Activated naive CD8-positive, alpha-beta T cell treated with anti-CD3 and anti-CD28 coated beads, Interleukin-2, amount 10 ng/mL, durations not matched to agents 7 days and 5 days (primary cell): ENCODE measurements around the gene IKZF3. TPM values are rescaled to one million over a fixed set of nuclear protein-coding genes. Genes with fewer than 3 reads are reported as not detected.
A peak's percentile ranks its signal among the peaks of the same experiment; 100 is the strongest.

ENCODE experiments used
- ATAC-seq: fragments of 150-1000 bp; cut with Tn5 transposase; one replicate; pipeline ENCODE4 v1.10.0; 2021; ENCODE audit warnings: low read depth, moderate library complexity
- POLR2A ChIA-PET: fragments of 350-600 bp; sonication (Branson Sonifier 250); formaldehyde crosslinking; loops from one replicate; lab custom pipeline; 2021; ENCODE audit warnings: antibody characterized with exemption; lab: Charles Lee
- DNase-seq: peaks from one replicate; pipeline ENCODE4 v3.0.0; 2021
- H3K27ac Mint-ChIP-seq: one replicate; pipeline ENCODE4 v1.8.0; 2022; ENCODE audit warnings: mild to moderate bottlenecking, mixed read lengths
- H3K27me3 Mint-ChIP-seq: one replicate; pipeline ENCODE4 v1.8.0; 2022; ENCODE audit warnings: mild to moderate bottlenecking, moderate library complexity, mixed read lengths
- H3K36me3 Mint-ChIP-seq: one replicate; pipeline ENCODE4 v1.8.0; 2021; ENCODE audit warnings: mild to moderate bottlenecking, mixed read lengths
- H3K4me1 Mint-ChIP-seq: one replicate; pipeline ENCODE4 v1.8.0; 2021; ENCODE audit warnings: mixed read lengths
- H3K4me3 Mint-ChIP-seq: one replicate; pipeline ENCODE4 v1.8.0; 2022; ENCODE audit warnings: mild to moderate bottlenecking, moderate library complexity, mixed read lengths
- H3K9me3 Mint-ChIP-seq: one replicate; pipeline ENCODE4 v1.8.0; 2021; ENCODE audit warnings: mixed read lengths
- total RNA-seq, 2 experiments: library from RNA; stranded (reverse); gene quantifications; one replicate each; pipeline ENCODE4 v1.2.3, GENCODE V29; 2021

Gene IKZF3
- total RNA-seq, 2 experiments from 2014 or later = 78.5 to 83.5 TPM

- H3K4me1 Mint-ChIP-seq = peaks cover 50% of the 10 kb centered on the region
- no peaks in the 10 kb centered on the region for H3K9me3 Mint-ChIP-seq
- peaks cover 6% of the 10 kb centered on the region for H3K36me3 Mint-ChIP-seq
- POLR2A ChIA-PET = interaction anchor here (0.5 to 0.8 kb wide), 3 partner anchors 11 to 35 kb away, joined by 3 to 5 read pairs (median 3); no protein-coding TSS in a partner anchor
- peak overlapping the region; percentile 77 for H3K27ac Mint-ChIP-seq
- DNase-seq = no peak
- peak; percentile 53 for ATAC-seq
- H3K4me3 Mint-ChIP-seq = peak overlapping the region; percentile 53
- H3K27me3 Mint-ChIP-seq = no peaks in the 10 kb centered on the region
These were observed 15.5 kb downstream of the IKZF3 start for GRCh38 chr17:39848600-39848999.

DNA sequence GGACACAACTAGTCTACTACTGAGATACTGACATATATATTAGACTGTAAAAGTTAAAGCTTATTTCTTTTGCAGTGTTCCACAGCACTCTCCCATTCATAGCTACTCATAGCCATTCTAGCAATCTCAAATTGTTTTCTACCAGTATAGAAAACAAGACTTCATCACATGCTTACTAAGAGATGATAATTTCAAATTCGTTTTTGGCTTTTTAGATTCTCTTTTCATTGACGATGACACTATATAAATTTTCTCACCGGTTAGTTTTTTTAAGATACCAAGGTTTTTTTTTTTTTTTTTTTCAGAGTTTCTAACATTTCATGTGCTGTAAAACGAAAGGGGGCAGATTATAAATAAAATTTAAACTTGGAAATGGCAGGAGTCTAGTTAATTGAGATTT lies 17.9 kb downstream of the IKZF3 start:
- Mint-ChIP-seq H3K4me1 (peaks cover 49% of the 10 kb centered on the region), H3K27ac (peak overlapping the region; percentile 5), H3K4me3 (no peak overlapping the region), H3K9me3 (no peaks in the 10 kb centered on the region), H3K27me3 (no peaks in the 10 kb centered on the region), H3K36me3 (peaks cover 5% of the 10 kb centered on the region)
- POLR2A ChIA-PET = interaction anchor here (0.6 to 1.0 kb wide), 3 partner anchors 45 to 250 kb away, joined by 3 to 6 read pairs (median 5); no protein-coding TSS in a partner anchor
- ATAC-seq = no peak
- DNase-seq = no peak

DNA sequence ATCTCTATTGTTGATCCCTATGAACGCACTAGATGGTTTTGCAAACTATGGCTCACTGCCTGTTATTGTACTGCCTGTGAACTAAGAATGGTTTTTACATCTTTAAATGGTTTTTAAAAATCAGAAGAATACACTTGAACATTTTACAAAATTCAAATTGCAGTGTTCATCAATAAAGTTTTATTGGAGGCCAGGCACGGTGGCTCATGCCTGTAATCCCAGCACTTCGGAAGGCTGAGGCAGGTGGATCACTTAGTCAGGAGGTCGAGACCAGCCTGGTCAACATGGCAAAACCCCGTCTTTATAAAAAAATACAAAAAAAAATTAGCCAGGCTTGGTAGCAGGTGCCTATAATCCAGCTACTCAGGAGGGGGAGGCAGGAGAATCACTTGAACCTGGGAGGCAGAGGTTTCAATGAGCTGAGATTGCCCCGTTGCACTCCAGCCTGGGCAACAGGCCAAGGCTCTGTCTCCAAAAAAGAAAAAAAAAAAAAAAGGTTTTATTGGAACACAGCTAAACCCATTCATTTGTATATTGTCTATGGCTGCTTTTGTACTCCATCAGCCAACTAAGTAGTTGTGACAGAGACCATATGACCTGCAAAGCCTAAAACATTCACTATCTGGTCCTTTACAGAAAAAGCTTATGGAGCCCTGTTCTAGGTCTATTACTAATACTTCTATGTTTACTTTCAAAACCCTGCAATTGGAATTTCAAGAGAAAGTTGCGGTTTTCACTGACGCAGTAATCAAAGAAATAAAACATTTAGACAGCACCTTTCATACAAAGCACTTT lies 18.9 kb downstream of the IKZF3 start:
- Mint-ChIP-seq H3K27ac (no peak overlapping the region), H3K4me1 (peaks cover 50% of the 10 kb centered on the region)
- no peak for ATAC-seq

DNA sequence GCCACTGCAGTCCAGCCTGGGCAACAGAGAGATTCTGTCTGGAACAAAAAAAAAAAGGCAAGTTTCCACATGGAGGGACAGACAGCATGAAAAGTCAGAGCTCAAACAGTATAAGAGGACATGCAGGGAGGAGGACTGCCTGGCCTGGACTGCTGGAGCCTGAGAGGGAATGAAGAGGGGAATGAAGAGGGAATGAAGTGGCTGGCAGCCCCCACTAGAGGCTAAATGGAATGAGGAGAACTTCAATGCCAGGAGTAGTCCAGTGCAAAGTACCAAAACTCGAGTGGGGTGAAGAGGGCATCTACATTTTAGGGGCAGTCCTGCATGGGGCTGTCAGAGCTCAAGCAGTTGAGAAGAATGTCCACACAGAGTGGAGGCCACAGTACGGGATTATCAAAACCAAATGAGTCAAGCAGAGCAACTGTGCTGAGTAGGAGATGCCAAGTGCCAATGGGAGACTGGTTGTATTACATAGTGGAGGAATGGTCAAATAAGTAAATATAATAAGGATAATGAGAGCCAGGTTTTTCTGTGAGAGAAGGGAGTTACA lies 22.9 kb downstream of the IKZF3 start:
- Mint-ChIP-seq H3K36me3 (peaks cover 39% of the 10 kb centered on the region), H3K4me1 (peaks cover 29% of the 10 kb centered on the region), H3K4me3 (no peak overlapping the region), H3K9me3 (peaks cover 14% of the 10 kb centered on the region), H3K27me3 (no peaks in the 10 kb centered on the region), H3K27ac (no peak overlapping the region)
- DNase-seq (no peak), ATAC-seq (no peak)
- POLR2A ChIA-PET = no interaction called here

More for the DNA sequence above, 18.9 kb downstream of the IKZF3 start:
- H3K36me3 Mint-ChIP-seq = peaks cover 9% of the 10 kb centered on the region
- H3K9me3 Mint-ChIP-seq = peaks cover 1% of the 10 kb centered on the region
- no peak overlapping the region for H3K4me3 Mint-ChIP-seq
- no peaks in the 10 kb centered on the region for H3K27me3 Mint-ChIP-seq
- no peak for DNase-seq
- POLR2A ChIA-PET = no interaction called here

- DNase-seq (no peak), ATAC-seq (no peak)
- Mint-ChIP-seq H3K4me3 (no peak overlapping the region), H3K9me3 (peaks cover 22% of the 10 kb centered on the region), H3K27ac (no peak overlapping the region), H3K36me3 (peaks cover 56% of the 10 kb centered on the region), H3K4me1 (peaks cover 19% of the 10 kb centered on the region), H3K27me3 (no peaks in the 10 kb centered on the region)
- POLR2A ChIA-PET = no interaction called here
These were observed 25.3 kb downstream of the IKZF3 start for GRCh38 chr17:39838784-39839183.

DNA sequence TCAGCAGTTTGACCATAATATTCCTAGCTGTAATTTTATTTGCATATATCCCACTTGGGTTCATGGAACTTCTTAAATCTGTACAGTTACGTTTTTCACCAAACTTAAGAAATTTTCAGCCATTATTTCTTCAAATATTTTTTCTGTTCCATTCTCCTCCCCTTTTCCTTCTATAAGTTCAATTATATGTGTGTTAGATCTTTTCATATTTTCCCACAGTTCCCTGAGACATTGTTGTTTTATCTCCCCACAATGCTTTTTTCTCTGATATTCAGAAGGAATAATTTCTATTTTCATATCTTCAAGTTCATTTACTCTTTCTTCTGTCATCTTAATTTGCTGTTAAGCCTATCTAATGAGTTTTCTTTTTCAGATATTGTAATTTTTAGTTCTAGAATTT lies 26.1 kb downstream of the IKZF3 start:
- Mint-ChIP-seq H3K27me3 (no peaks in the 10 kb centered on the region), H3K9me3 (peaks cover 24% of the 10 kb centered on the region), H3K27ac (no peak overlapping the region), H3K36me3 (peaks cover 58% of the 10 kb centered on the region), H3K4me1 (peaks cover 16% of the 10 kb centered on the region), H3K4me3 (no peak overlapping the region)
- DNase-seq (no peak), ATAC-seq (no peak)
- POLR2A ChIA-PET = no interaction called here

DNA sequence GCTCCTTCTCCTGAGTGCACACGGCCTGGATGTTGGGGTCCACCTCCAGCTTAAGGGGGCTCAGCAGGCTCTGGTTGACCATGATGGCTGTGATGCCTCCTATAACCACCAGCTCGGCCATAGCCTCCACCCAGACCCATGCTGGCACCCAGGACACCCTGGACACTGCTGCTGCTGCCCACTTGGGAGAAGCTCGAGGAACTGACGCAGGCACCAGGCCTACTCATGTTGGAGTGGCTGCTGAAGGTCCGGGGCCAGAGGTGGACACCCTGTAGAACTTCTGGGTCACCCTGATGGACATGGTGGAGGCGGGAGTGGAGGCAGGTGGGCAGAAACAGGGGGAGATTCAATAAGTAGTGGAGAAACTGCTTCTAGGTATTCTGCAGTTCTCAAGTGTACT lies 28.0 kb downstream of the IKZF3 start:
- POLR2A ChIA-PET = no interaction called here

DNA sequence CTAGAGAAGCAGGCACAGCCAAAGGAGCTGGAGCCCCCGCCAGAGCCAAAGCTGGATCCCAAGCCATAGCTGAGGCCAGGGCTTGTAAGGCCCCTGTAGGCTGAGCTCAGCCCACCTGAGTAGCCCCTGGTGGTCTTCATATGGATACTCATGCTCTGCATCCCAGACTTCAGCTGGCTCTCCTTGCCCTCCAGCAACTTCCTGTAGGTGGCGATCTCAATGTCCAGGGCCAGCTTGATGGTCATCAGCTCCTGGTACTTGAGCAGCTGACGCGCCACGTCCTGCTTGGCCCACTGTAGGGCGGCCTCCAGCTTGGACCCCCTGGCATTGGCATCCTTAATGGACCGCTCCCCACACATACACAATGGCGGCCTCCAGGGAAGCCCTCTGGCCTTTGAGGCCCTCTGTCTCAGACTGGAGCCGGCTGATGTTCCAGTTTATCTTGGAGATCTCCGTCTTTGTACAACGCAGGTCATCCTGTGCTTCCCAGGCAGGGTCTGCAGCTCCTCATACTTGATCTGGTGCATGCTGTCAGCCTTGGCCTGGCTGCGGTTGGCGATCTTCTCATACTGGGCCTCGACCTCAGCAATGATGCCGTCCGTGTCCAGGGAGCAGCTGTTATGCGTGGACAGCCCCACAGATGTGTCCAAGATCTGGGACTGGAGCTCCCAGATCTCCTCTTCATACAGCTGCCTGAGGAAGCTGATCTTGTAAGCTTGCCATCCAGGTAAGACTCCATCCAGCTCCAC lies 28.9 kb downstream of the IKZF3 start:
- H3K9me3 Mint-ChIP-seq = peaks cover 23% of the 10 kb centered on the region
- H3K4me1 Mint-ChIP-seq = peaks cover 6% of the 10 kb centered on the region
- H3K4me3 Mint-ChIP-seq = no peak overlapping the region
- no peaks in the 10 kb centered on the region for H3K27me3 Mint-ChIP-seq
- POLR2A ChIA-PET = no interaction called here
- no peak for ATAC-seq
- no peak for DNase-seq
- peaks cover 52% of the 10 kb centered on the region for H3K36me3 Mint-ChIP-seq
- no peak overlapping the region for H3K27ac Mint-ChIP-seq

More for the DNA sequence above, 28.0 kb downstream of the IKZF3 start:
- peaks cover 24% of the 10 kb centered on the region for H3K9me3 Mint-ChIP-seq
- no peak overlapping the region for H3K4me3 Mint-ChIP-seq
- H3K27ac Mint-ChIP-seq = no peak overlapping the region
- DNase-seq (no peak), ATAC-seq (no peak)
- H3K4me1 Mint-ChIP-seq = peaks cover 8% of the 10 kb centered on the region
- no peaks in the 10 kb centered on the region for H3K27me3 Mint-ChIP-seq
- peaks cover 58% of the 10 kb centered on the region for H3K36me3 Mint-ChIP-seq

GRCh38 chr17:39834017-39834416 lies 30.1 kb downstream of the IKZF3 start:
- no peak overlapping the region for H3K4me3 Mint-ChIP-seq
- peaks cover 18% of the 10 kb centered on the region for H3K9me3 Mint-ChIP-seq
- H3K4me1 Mint-ChIP-seq = peaks cover 5% of the 10 kb centered on the region
- ATAC-seq (no peak), DNase-seq (no peak)
- H3K36me3 Mint-ChIP-seq = peaks cover 40% of the 10 kb centered on the region
- H3K27ac Mint-ChIP-seq = no peak overlapping the region
- POLR2A ChIA-PET = no interaction called here
- no peaks in the 10 kb centered on the region for H3K27me3 Mint-ChIP-seq

- peaks cover 10% of the 10 kb centered on the region for H3K9me3 Mint-ChIP-seq
- H3K36me3 Mint-ChIP-seq = peaks cover 42% of the 10 kb centered on the region
- POLR2A ChIA-PET = no interaction called here
- H3K4me3 Mint-ChIP-seq = no peak overlapping the region
- ATAC-seq (no peak), DNase-seq (no peak)
- peaks cover 10% of the 10 kb centered on the region for H3K4me1 Mint-ChIP-seq
- no peaks in the 10 kb centered on the region for H3K27me3 Mint-ChIP-seq
- no peak overlapping the region for H3K27ac Mint-ChIP-seq
These were observed 32.5 kb downstream of the IKZF3 start for GRCh38 chr17:39831588-39831987.

DNA sequence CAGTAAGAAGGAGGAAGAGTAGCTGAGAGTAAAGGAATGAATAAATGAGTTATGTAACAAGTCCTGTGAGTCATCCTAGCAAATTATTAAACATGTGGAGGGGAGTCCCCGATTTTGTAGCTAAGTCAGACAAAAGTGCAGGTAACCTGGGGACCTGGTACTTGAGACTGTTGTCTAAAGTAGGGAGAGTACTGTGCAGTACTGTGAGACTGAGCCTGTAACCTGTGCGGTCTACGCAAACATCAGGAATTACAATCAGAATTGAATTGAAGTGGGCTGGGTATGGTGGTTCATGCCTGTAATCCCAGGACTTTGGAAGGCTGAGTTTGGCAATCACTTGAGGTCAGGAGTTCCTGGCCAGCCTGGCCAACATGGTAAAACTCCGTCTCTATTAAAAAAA lies 35.7 kb downstream of the IKZF3 start:
- H3K36me3 Mint-ChIP-seq = peaks cover 55% of the 10 kb centered on the region
- DNase-seq (no peak), ATAC-seq (no peak)
- peaks cover 8% of the 10 kb centered on the region for H3K4me1 Mint-ChIP-seq
- peaks cover 24% of the 10 kb centered on the region for H3K9me3 Mint-ChIP-seq
- no peak overlapping the region for H3K27ac Mint-ChIP-seq
- no peak overlapping the region for H3K4me3 Mint-ChIP-seq
- H3K27me3 Mint-ChIP-seq = no peaks in the 10 kb centered on the region
- POLR2A ChIA-PET = no interaction called here

DNA sequence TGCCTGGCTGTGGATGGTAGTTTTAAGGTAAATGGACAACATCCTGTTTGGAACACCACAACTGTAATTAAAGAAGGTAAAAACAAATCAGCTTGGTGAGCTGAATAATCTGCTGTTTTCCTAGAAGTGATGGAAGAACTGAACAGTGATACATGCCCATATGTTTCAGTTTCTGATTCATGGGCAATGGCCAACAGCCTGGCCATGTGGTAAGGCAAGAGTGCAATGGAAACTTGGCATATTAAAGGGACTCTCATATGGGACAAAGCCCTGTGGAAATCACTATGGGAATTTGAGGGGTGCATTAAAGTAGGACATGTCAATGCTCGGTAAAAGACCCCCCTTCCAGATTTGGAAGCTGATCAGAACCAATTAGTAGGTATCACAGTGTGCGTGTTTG lies 37.8 kb downstream of the IKZF3 start:
- Mint-ChIP-seq H3K4me3 (no peak overlapping the region), H3K36me3 (peaks cover 70% of the 10 kb centered on the region), H3K9me3 (peaks cover 29% of the 10 kb centered on the region), H3K27ac (no peak overlapping the region), H3K27me3 (no peaks in the 10 kb centered on the region), H3K4me1 (peaks cover 10% of the 10 kb centered on the region)
- ATAC-seq (no peak), DNase-seq (no peak)
- POLR2A ChIA-PET = no interaction called here

DNA sequence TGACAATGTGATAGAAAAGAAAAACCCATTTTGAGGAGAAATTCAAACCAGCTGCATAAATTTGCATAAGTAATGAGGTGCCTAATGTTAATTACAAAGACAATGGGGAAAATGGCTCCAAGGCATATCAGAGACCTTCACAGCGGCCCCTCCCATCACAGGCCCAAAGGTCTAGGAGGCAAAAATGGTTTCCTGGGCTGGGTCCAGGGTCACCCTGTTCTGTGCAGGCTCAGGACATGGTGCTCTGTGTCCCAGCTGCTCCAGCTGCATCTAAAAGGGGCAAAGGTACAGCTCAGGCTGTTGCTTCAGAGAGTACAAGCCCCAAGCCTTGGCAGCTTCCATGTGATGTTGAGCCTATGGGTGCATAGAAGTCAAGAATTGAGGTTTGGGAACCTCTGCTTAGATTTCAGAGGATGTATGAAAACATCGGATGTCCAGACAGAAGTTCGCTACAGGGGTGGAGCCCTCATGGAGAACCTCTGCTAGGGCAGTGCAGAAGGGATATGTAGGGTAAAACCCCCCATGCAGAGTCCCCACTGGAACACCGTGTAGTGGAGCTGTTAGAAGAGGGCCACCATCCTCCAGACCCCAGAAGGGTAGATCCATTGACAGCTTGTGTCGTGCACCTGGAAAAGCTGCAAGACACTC lies 40.6 kb downstream of the IKZF3 start:
- Mint-ChIP-seq H3K27me3 (no peaks in the 10 kb centered on the region), H3K4me1 (peaks cover 30% of the 10 kb centered on the region), H3K36me3 (peaks cover 76% of the 10 kb centered on the region), H3K27ac (no peak overlapping the region), H3K4me3 (no peak overlapping the region), H3K9me3 (peaks cover 29% of the 10 kb centered on the region)
- ATAC-seq (no peak), DNase-seq (no peak)
- POLR2A ChIA-PET = no interaction called here
